GM10248 (cell line): ENCODE results near the gene NCOA3.

ENCODE experiments used
- CTCF ChIA-PET: fragments of 300-600 bp; sonication (Branson Sonifier 250); formaldehyde crosslinking; extraction: SDS; loops from one replicate; lab custom pipeline; 2021; ENCODE audit warnings: antibody characterized with exemption; lab: Yijun Ruan, JAX
- POLR2A ChIA-PET: fragments of 350-650 bp; sonication (Branson Sonifier 250); formaldehyde crosslinking; extraction: SDS; loops from one replicate; lab custom pipeline; 2020; ENCODE audit warnings: antibody characterized with exemption; lab: Yijun Ruan, JAX
- DNase-seq: peaks from one replicate; pipeline ENCODE4 v3.0.0; 2012; ENCODE audit errors: extremely low spot score
- CTCF ChIP-seq: IDR thresholded peaks from 2 replicates; pipeline ENCODE4 v1.5.1; 2012; ENCODE audit warnings: mild to moderate bottlenecking, low read depth; ENCODE audit errors: extremely low read depth, missing control alignments, control extremely low read depth

The NCOA3 gene

GRCh38 chr20:47571426-47571825 lies 69.7 kb downstream of the NCOA3 start:
- no peak for DNase-seq
- TF ChIP-seq CTCF: no peak
- CTCF ChIA-PET: interaction anchor here (1.2 to 3.2 kb wide), 2 partner anchors 11 to 29 kb away, joined by 6 read pairs; no protein-coding TSS in a partner anchor
- POLR2A ChIA-PET: no interaction called here

GRCh38 chr20:47572105-47572729 lies 70.5 kb downstream of the NCOA3 start:
- POLR2A ChIA-PET: no interaction called here
- no peak for TF ChIP-seq CTCF
- DNase-seq: no peak
- CTCF ChIA-PET: interaction anchor here (0.6 to 1.2 kb wide), 5 partner anchors 16 to 49 kb away, joined by 3 to 6 read pairs (median 3); no protein-coding TSS in a partner anchor

GRCh38 chr20:47573559-47573958 lies 71.9 kb downstream of the NCOA3 start:
- no peak for DNase-seq
- TF ChIP-seq CTCF: no peak
- POLR2A ChIA-PET: no interaction called here
- CTCF ChIA-PET: interaction anchor here (1.1 kb wide), 1 partner anchor 17 kb away, joined by 3 read pairs; no protein-coding TSS in a partner anchor

GRCh38 chr20:47574616-47575364 lies 73.1 kb downstream of the NCOA3 start:
- POLR2A ChIA-PET: no interaction called here
- no peak for TF ChIP-seq CTCF
- peak; percentile 21 for DNase-seq
- CTCF ChIA-PET: interaction anchor here (1.5 kb wide), 1 partner anchor 14 kb away, joined by 3 read pairs; no protein-coding TSS in a partner anchor

GRCh38 chr20:47576516-47577033 lies 74.9 kb downstream of the NCOA3 start:
- ChIA-PET CTCF (interaction anchor here (0.7 to 1.6 kb wide), 6 partner anchors 8 to 37 kb away, joined by 3 to 4 read pairs (median 3); no protein-coding TSS in a partner anchor), POLR2A (interaction anchor here (0.6 kb wide), 1 partner anchor 54 kb away, joined by 3 read pairs; no protein-coding TSS in a partner anchor)
- TF ChIP-seq CTCF: no peak
- peak; percentile 70 for DNase-seq

GRCh38 chr20:47577314-47577713 lies 75.6 kb downstream of the NCOA3 start:
- ChIA-PET POLR2A (interaction anchor here (0.6 kb wide), 1 partner anchor 55 kb away, joined by 3 read pairs; no protein-coding TSS in a partner anchor), CTCF (interaction anchor here (0.7 to 2.3 kb wide), 9 partner anchors 9 to 193 kb away, joined by 3 to 9 read pairs (median 4); no protein-coding TSS in a partner anchor)
- no peak for DNase-seq
- TF ChIP-seq CTCF: no peak
